ENCODE results near the gene VWA8. TPM values are rescaled to one million over a fixed set of nuclear protein-coding genes. Genes with fewer than 3 reads are reported as not detected.

Gene VWA8
- total and polyA plus RNA-seq, 2 experiments from 2014 or later, result 6.3 to 24.6 TPM

DNA sequence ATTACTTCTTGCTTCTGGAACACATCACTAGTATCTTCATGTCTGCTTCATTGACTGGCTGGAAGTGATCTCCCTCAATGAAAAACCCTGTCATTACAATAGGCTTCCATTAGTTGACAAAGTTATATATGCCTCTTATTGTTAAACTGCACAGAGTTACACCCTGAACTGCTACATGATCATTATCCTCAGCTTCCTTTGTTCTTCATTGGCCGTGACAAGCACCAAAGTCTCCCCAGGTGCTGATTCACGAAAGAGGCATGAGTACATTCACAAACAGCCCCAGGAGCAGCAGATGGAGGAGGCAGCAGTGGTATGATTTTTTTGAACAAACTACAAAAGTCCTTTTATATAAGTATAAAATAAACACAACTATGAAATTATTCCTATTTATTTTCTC is 51.4 kb downstream of the VWA8 start:
- no peaks in the 10 kb centered on the region for H3K4me1 ChIP-seq (ENCODE audit: insufficient read depth)
- H2AFZ ChIP-seq, result no peak overlapping the region
- no peak overlapping the region for H3K27ac ChIP-seq (ENCODE audit: low read depth)
- H3K9me2 ChIP-seq (ENCODE audit: insufficient read depth), result no peaks in the 10 kb centered on the region
- Mint-ChIP-seq H3K9me3 (no peaks in the 10 kb centered on the region), H3K27ac (no peak overlapping the region), H3K36me3 (ENCODE audit: low read depth) (0 out of 3 replicates have a peak, but pooled peaks cover 3% of the 10 kb centered on the region), H3K27me3 (ENCODE audit: insufficient read depth, low read depth, poor library complexity) (no peaks in the 10 kb centered on the region), H3K4me3 (no peak overlapping the region), H3K4me1 (peaks cover 2% of the 10 kb centered on the region; the same call in 2 of the 3 replicates)
- H3K36me3 ChIP-seq (ENCODE audit: insufficient read depth), result no peaks in the 10 kb centered on the region
- H4K20me1 ChIP-seq (replicated peaks; ENCODE audit: insufficient read depth), result no peaks in the 10 kb centered on the region
- H3F3A ChIP-seq (replicated peaks; ENCODE audit: low read depth), result no peaks in the 10 kb centered on the region
- no peak for DNase-seq (ENCODE audit: low spot score)
- no peak overlapping the region for H3K4me3 ChIP-seq
- H3K79me2 ChIP-seq (replicated peaks; ENCODE audit: insufficient read depth), result no peaks in the 10 kb centered on the region
- no peak for ATAC-seq
- TF ChIP-seq ETS1 (IDR thresholded peaks at IDR 0.05), result no peak
- TF ChIP-seq REST (IDR thresholded peaks at IDR 0.05; ENCODE audit: unreplicated experiment), result no peak
- no peak for TF ChIP-seq EZH2phosphoT487 (IDR thresholded peaks at IDR 0.05; ENCODE audit: unreplicated experiment)
- TF ChIP-seq ZNF462 (CRISPR knock-in tag; IDR thresholded peaks at IDR 0.05), result no peak
- TF ChIP-seq, protein P1, sequence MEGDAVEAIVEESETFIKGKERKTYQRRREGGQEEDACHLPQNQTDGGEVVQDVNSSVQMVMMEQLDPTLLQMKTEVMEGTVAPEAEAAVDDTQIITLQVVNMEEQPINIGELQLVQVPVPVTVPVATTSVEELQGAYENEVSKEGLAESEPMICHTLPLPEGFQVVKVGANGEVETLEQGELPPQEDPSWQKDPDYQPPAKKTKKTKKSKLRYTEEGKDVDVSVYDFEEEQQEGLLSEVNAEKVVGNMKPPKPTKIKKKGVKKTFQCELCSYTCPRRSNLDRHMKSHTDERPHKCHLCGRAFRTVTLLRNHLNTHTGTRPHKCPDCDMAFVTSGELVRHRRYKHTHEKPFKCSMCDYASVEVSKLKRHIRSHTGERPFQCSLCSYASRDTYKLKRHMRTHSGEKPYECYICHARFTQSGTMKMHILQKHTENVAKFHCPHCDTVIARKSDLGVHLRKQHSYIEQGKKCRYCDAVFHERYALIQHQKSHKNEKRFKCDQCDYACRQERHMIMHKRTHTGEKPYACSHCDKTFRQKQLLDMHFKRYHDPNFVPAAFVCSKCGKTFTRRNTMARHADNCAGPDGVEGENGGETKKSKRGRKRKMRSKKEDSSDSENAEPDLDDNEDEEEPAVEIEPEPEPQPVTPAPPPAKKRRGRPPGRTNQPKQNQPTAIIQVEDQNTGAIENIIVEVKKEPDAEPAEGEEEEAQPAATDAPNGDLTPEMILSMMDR (conservative IDR thresholded peaks at IDR 0.05; ENCODE audit: low read depth in 2 of 2), result no peak
- no peak for TF ChIP-seq ZNF331 (CRISPR knock-in tag; IDR thresholded peaks at IDR 0.05; ENCODE audit: low read depth)
- H3K27me3 ChIP-seq (ENCODE audit: insufficient read depth), result no peaks in the 10 kb centered on the region
- H3K4me2 ChIP-seq, result no peak overlapping the region

Measured in GM23338 (cell line).